Urinary bladder (tissue), 4 donors: ENCODE data around the gene HERC3. TPM values are rescaled to one million over a fixed set of nuclear protein-coding genes. Genes with fewer than 3 reads are reported as not detected.

Experiments used
- DNase-seq: peaks from one replicate; pipeline ENCODE4 v3.0.0-alpha.2; 2015; ENCODE audit errors: extremely low spot score
- H3K27ac ChIP-seq: one replicate; pipeline ENCODE4 v1.5.1; 2013; ENCODE audit warnings: low read depth, mild to moderate bottlenecking, moderate library complexity
- H3K36me3 ChIP-seq: one replicate; pipeline ENCODE4 v1.6.1; 2013; ENCODE audit warnings: mild to moderate bottlenecking, moderate library complexity; ENCODE audit not compliant: insufficient read depth
- H3K4me1 ChIP-seq: one replicate; pipeline ENCODE4 v1.6.1; 2013; ENCODE audit warnings: mild to moderate bottlenecking, moderate library complexity; ENCODE audit not compliant: insufficient read depth
- H3K4me3 ChIP-seq: one replicate; pipeline ENCODE4 v1.5.1; 2013; ENCODE audit warnings: low read depth, low read length
- WGBS: extraction: QIAGEN DNeasy Blood & Tissue Kit; methylation state at CpG from one replicate; pipeline ENCODE4 v1.1.7; 2013; 5-methylcytosine and 5-hydroxymethylcytosine counted together
- polyA plus RNA-seq: library from polyadenylated mRNA; stranded (reverse); fragments of 200-250 nt; gene quantifications from one replicate; pipeline ENCODE4 v1.2.3, GENCODE V29; 2013
- small RNA-seq: library from RNA; depleted of rRNA; stranded (forward); fragments of <200 nt; gene quantifications from one replicate; pipeline ENCODE3, GENCODE V24; 2014
- total RNA-seq: library from RNA; depleted of rRNA; stranded (reverse); fragments of >200 nt; gene quantifications from one replicate; pipeline ENCODE4 v1.2.3, GENCODE V29; 2014
- donor health status: healthy with polysubstance abuse.
- donor health status: healthy.

The HERC3 gene
- total and polyA plus RNA-seq, 2 donors, result 18.1 to 30.8 TPM

- WGBS, result 78% methylated on average over 5 of the region's 5 CpGs
- no peak for DNase-seq
- H3K27ac ChIP-seq, result no peak overlapping the region
- no peaks in the 10 kb centered on the region for H3K36me3 ChIP-seq
- no peaks in the 10 kb centered on the region for H3K4me1 ChIP-seq
- no peak overlapping the region for H3K4me3 ChIP-seq
Measured at GRCh38 chr4:88756149-88756548, 163.9 kb downstream of the HERC3 start.

- Histone ChIP-seq H3K36me3 (peaks cover 2% of the 10 kb centered on the region), H3K27ac (no peak overlapping the region), H3K4me3 (no peak overlapping the region), H3K4me1 (no peaks in the 10 kb centered on the region)
- no peak for DNase-seq
Measured at GRCh38 chr4:88757067-88757466, 164.8 kb downstream of the HERC3 start.

GRCh38 chr4:88757776-88758175 lies 165.5 kb downstream of the HERC3 start:
- no peaks in the 10 kb centered on the region for H3K4me1 ChIP-seq
- peaks cover 2% of the 10 kb centered on the region for H3K36me3 ChIP-seq
- 93% methylated on average over 6 of the region's 6 CpGs for WGBS
- no peak for DNase-seq
- no peak overlapping the region for H3K27ac ChIP-seq
- H3K4me3 ChIP-seq, result no peak overlapping the region

Small RNAs within 50 kb of the gene (small RNA-seq; reads per million reads assigned to genes)
- gene RF02115, result not detected
- gene RNU6-33P, result not detected

Other genes with a start within 250 kb of the HERC3 start
- gene HERC6, start 213.6 kb upstream of the HERC3 start, total RNA-seq, result 10.0 TPM
- 4.6 TPM for gene HERC6, start 213.6 kb upstream of the HERC3 start, polyA plus RNA-seq
- gene HERC5, start 135.4 kb upstream of the HERC3 start, total RNA-seq, result 9.1 TPM
- gene HERC5, start 135.4 kb upstream of the HERC3 start, polyA plus RNA-seq, result 6.5 TPM
- 74.6 TPM for gene PYURF, start 68.7 kb upstream of the HERC3 start, total RNA-seq
- 137 TPM for gene PYURF, start 68.7 kb upstream of the HERC3 start, polyA plus RNA-seq
- 19.4 TPM for gene NAP1L5, start 105.3 kb downstream of the HERC3 start, total RNA-seq
- gene NAP1L5, start 105.3 kb downstream of the HERC3 start, polyA plus RNA-seq, result 10.2 TPM